HG03280 (cell line): ENCODE data around the gene LMX1B.

Experiments used
- ATAC-seq: cut with Tn5 transposase; IDR thresholded peaks from one replicate; pipeline ENCODE4 v1.9.1; 2021; ENCODE audit warnings: mild to moderate bottlenecking, moderate library complexity; ENCODE audit not compliant: unreplicated experiment

LMX1B gene

DNA sequence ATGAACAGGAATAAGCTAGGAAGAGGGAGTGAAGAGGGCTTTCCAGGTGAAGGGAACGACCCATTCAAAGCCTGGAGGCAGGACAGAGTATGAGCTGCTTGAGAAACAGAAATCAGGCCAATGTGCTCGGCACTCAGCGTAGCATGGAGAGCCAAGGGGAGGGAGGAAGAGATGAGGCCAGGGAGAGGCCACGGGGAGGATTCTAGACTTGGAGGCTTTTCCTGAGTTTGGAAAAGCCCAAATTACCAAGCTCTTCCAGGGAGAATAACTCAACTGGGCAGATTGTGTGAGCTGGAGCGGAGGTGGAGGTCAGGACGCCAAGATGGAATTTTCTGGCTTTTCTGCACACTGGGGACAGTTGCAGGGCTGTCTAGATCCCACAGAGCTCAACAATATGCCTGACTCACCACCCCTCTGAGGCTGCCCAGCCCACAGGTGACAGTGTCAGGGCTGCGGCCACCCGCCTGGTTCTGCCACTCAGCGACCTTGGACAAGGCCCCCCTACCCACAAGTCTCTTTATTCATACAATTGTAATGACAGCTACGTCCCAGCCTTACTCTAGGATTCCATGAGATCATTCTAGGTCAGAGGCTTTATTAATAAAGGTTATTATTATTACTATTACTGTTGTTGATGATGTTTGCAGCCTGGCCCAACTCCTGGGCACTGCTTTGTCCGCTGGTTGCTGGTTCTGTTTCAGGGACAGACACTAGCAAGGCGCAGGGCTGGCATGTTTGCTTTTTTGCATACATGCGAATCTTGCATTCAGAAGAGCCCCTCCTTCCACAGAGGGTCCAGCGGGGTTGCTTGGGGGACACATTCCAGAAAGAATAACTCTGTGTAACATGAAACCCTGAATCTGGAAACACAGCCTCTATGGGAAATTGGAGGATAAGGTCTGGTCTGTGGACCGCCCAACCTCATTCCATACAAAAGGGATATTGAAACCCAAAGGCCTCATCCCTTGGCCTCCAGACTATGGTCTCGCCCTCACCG lies 9.4 kb upstream of the LMX1B start:
- no peak for ATAC-seq

DNA sequence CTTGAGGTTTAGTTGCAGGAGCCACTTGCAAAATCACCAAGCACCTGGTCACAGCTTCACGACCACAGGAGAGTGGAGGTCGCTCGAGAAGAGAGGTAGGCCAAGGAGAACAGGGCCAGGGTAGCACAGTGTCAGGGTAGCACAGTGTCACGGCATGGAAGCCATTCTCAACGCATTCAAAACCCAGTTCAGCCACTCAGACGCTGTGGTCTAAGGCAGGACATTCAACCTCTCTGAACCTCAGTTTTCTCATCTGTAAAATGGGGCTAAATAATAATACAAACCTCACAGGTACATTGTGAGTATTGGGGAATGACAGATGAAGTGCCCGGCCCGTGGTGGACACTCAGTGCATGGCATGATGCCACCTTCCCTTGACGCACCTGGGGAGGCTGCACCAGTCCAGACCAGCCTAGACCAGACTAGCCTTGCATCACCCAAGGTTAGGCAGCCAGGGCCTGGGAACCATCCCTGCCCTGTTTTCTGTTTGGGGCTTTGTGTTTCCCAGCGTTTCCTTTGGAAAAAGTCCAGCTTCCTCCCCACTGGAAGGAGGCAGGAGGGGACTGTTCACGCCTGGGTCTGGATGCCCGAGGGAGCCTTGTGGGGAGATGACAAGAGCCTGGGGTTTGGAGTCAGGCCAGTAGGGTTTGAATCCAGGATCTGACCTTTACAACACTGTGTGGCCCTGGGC lies 7.8 kb upstream of the LMX1B start:
- no peak for ATAC-seq

DNA sequence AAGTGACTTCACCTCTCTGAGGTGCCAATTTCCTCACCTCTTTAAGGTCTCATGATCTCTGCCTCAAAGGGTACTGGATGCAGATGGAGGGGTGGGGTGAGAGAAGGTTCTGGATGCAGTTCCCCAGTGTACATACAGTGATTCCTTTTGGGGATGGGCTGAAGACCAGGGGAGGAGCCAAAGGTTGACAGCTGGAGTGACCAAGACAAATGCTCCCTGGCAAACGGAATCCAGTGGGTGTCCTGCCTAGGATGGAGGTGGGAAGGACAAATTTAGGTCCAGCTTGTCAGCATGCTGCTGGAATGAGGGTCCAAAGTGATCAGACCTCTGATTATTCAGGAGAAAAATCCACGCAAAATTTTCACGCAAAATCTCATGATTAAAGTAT lies 7.3 kb upstream of the LMX1B start:
- ATAC-seq, result no peak

DNA sequence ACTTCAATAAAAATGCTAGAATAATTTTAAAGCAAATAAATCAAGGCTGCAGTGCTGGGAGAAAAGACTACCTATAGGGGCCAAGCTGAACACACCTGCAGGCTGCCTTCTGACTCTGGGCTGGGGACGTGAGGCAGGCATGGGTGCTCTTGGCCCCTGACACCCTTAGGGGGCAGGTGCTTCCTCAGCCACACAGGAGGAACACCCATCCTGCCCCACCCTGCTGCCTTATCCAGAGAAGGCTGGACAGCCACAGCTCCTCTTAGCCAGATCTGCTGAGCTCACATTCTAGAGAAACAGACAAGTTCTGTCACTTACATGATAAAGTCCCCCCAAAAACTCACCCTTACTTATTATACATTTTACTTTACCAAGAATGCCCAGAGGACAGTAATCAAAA lies 6.6 kb upstream of the LMX1B start:
- ATAC-seq, result no peak

DNA sequence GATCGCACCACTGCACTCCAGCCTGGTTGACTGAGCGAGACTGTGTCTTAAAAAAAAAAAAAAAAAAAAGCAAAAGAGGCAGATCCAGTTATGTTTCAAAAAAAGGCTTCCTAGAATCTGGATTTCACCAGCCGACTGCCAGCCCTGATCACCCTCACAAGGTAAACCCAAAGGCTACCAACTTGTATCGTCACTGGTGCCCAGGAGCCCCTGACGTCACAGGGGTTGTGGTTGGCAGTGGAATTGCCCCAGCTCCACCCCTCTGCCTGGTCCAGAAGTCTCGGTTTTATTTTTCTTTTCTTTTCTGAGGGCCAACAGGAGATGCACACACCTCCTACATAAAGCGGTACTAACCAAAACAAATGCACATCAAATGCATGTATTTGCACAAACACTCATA lies 6.0 kb upstream of the LMX1B start:
- no peak for ATAC-seq

DNA sequence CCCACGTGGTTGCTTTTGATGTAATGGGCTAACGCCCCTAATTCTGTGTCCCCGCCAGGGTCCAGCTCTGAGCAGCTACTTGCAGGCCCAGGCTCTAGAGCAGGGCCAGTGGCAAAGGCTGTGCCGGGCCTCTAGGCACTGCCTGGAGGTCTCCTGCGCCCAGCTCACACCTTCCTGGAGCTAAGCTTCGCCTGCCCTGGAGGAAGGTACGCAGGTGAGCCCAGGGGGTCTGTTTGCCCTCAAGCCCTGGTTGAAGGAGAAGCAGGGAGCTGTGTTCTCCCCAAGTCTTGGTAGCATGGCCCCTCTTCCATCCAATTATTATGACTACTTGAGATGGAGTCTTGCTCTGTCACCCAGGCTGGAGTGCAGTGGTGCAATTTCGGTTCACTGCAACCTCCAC lies 5.2 kb upstream of the LMX1B start:
- ATAC-seq, result no peak

DNA sequence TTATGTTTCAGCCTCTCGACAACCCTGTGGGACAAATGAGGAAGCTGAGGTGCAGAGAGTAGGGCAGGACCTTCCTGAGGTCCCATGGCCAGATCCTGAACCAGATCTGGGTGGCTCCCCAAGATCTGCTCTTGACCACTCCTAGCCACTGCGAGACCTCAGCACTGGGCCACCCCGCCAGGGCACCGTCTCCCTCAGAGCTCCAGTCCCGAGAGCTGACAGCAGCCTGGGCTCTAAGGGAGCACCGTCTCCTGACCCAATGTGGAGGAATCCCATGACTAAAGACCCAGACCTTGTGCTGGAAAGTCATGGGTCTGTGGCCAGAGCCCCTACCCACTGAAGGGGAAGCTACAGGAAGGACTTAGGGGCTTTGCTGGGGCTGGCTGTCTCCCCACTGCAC lies 4.5 kb upstream of the LMX1B start:
- no peak for ATAC-seq

DNA sequence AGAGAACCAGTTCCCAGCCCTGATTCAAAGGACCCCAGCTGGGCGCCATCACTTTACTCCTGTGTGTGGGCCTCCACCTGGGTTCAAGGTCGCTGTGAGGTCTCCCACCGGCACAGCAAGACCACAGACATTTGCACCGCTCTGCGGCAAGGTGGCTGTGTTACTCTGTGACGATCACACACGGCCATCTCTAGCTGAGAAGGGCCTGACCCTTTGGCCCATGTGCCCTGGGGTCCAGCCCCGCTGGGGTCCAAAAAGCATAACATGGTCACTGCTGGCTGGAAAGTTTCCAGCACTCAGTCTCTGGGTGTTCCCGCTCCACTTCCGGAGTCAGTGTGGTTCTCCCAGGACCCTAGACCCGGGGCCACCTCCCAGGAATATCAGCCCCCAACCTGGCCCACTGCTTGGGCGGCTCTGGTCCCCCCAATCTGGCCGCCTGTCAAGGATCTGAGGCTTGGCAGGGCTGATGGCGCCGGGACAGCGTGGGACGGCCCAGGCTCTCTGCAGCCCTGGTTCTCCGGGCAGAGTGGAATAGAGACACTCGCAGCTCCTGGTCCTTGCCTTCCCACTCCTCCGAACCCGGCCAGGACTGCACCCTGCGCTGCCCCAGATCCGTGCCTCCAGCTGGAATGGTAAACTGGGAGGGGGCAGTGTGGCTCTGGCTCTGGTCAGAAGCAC lies 3.9 kb upstream of the LMX1B start:
- no peak for ATAC-seq

DNA sequence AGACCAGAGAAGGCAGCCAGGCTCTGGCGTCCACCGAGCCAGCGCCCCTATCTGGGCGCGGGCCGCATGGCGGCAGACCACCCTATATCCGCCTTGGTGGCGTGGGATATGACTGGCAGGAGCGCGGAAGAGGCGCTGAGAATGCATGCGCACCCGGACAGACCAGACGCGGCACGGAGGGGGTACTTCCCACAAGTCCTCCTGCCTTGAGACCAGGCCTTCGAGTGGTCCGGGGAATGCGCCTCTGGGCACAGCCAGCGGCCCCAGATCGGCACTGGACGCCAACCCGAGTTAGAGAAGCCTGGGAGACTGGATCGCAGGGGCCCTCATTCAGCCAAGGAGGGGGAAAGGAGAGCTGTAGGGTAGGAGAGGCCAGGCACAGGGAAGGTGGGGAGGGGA lies 2.5 kb upstream of the LMX1B start:
- ATAC-seq, result no peak

DNA sequence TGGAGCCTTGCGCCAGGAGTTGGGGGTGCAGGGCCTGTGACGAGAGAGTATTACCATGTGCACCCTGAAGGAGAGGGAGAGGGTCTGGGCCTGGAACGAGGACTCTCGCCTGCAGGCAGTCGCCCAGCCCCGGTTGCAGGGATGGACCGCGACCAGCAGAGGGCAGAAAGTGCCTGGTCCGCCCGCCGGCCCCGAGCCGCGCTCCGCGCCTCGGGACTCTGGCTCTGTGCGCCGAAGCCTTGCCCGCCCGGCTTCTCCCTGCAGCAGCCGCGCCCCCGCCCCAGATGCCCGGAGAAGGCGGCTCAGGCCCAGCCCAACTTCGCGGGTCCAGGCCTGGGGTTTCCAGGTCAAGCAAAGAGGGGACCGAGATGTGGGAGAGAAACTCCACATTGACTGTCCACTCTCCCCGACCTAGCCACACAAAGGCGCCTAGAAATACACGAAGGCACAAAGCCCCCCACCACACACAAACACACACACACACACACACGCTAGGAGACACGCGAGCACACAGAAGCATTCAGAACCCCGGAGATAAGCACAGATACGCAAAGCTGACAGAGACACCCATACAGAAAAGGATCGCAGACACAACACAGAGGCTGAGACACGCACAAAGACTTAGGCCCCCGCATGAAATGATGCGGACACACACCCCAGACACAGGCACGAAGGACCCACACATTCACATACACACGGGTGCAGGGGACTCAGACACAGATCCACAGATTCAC lies 2.0 kb upstream of the LMX1B start:
- peak; percentile 50 for ATAC-seq

DNA sequence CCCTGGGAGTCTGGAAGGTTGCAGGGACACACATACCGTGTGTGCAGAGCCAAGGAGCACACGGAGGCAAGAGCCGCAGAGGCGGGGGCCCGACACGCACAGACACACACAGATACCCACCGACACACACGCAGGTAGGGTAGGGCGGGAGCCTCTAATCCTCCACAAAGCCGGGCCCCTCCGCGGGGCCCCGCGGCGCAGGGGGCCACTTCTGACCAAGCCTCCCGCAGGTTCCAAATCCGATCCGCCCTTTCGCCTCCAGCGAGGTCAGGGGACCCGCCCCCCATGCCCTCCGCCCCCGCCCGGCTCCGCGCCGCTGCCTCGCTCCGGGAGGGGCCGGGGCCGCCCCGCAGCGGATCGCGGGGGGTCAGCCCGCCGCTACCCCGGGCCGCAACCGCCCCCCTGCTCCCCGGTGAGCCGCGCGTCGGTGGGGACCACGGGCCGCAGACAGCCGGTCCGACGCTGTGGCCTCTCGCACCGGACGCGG lies 1.4 kb upstream of the LMX1B start:
- ATAC-seq, result no peak

DNA sequence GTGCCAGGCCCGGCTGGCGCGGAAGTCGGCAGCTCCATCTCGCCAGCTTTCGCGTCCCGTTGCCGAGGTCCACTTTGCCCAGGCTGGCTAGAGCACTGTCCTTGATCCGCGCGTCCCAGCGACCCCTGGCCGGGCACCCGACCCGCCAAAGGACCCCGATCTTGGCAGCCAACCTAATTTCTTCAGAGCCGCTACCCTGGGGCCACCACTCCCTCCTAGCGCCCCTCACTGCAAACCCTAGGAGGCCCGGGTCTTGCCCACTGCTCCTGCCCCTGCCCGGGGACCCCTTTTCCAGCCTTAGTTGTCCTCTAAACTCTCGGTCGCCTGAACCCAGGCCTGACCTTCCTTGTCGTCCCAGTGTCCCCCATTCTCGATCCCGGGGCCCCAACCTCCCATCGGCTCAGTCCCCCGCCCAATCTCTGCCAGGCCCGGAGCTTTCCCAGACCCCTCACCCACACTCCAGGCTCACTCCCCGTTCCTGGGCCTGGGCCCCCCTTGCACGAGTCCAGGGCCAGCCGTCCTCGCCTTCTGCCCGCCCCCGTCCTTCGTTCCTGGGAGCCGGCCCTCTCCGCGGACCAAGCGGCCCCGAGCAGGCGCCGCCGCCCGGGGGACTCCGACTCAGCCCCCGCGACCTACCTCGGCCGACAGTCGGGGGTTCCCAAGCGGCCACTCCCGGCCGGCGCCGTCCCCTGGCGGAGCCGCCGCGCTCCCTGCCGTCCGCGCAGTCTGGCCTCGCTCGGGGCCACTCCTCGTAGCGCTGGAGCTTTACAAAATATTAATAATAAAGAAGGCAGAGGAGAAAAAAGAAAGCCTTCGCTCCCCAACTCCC lies 701 bp upstream of the LMX1B start:
- no peak for ATAC-seq

DNA sequence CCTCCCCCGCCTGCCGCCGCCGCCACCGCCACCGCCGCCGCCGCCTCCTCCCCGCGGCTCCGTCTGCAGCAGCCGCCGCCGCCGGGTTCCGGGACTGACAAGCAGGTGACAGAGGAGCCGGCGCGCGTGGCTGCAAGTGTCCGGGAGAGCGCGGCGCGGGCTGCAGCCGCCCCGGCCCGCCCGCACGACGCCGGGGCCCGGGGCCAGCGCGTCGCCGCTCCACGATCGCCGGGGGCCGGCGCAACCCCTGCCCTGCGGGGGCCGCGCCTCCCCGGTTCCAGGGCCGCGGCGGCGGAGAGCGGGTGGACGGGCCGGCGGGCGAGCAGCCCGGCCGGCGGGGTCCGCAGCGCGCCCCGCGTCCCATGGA lies 343 bp downstream of the LMX1B start:
- no peak for ATAC-seq

DNA sequence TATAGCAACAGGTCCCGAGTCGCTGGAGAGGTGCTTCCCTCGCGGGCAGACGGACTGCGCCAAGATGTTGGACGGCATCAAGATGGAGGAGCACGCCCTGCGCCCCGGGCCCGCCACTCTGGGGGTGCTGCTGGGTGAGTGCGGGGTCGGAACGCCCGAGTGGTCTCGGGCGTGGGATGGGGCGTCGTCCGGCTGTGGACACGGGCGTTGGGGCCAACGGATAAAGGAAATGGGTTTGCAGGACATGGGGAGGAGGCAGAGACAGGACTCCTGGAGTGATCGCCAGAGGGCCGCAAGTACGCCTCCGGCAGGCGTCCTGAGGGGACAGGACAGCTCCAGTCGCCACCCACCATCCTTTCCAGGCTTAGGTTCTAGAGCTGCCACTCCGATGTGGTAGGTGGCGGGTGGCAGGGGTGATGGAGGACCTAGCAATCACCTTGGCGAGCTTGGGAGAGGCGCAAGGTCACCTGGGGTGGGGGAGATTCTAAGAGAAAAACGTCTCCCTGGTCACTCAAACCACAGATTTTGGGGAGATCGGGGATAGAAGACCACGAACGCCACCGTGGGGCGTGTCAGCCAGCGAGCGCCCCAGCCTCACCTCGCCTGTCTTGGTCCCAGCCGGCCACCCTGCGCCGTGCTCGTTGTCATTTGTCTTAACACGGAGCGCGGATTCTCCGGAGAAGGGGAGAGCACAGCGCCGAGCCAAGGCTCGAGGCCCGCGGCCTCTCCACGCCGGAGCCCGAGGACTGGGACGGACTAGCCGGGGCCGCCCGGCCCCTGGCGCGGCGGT lies 922 bp downstream of the LMX1B start:
- no peak for ATAC-seq

DNA sequence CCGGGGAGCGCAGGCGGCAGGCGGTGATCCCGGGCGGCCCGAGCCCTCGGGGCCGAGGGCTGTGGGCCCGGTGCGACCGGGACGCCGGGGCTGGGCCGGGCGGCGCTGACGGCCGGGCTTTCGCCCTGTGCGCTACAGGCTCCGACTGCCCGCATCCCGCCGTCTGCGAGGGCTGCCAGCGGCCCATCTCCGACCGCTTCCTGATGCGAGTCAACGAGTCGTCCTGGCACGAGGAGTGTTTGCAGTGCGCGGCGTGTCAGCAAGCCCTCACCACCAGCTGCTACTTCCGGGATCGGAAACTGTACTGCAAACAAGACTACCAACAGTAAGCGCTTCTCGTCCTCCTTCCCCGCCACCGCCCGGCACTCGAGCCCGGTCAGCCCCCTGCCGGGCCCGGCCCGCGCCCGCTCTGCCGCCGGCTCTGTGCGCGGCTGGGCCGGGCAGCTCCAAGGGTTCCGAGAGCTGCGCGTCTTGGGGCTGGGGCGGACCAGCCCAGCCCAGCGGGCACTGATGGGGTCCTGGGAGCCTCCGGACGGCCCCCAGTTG lies 1.6 kb downstream of the LMX1B start:
- ATAC-seq, result no peak

DNA sequence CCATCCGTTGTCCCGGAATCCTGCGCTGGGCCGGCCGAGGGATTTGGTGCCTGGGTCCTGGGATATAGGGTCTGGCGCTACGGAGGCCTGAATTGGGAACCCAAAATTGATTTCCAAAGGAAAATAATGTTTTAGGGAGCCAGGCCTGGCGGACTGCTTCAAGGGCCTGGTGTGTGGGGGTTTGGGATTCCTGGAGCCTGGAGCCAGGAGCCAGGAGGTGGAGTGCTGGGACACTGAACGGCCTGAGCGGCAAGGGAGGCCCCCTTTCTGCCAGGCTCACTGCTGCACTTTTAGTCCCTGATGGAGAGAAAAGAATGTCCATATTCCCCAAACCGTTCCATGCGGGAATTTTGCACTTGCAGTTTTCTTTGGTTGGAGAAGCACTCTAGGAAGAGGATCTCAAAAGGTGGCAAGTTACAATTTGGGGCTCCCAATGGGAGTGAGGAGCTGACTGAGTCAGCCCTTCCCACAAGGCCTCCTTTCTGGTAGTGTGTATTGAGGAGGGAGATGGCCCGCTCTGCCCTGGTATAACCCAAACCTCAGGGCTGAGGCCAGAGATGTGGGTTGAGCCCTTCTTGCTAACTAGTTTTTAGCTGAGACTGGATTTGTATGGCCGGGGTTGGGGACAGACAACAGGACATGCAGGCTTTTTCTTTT lies 2.2 kb downstream of the LMX1B start:
- ATAC-seq, result no peak

DNA sequence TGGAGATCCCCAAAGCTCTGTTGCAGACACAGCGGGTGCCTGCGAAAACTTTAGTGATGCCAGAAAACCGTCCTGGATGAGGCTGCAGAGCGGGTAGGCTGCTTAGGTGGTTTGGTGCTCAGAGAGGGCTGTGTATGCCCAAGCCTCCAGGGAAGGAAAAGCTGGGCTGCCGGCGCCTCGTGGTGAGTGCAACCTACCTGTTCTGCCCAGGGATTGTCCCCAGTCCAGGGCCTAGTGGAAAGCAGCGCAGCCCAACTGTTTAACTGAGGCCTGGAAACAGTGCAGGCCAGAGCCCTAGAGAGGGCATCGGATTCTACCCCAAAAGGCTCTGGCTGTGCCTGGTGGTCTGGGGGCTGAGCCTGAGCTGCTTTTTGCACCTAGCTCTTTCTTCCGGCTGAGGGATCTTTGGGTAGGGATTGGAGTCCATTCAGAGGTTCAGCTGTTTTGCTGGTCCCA lies 2.8 kb downstream of the LMX1B start:
- ATAC-seq, result no peak
